ENCODE measurements around the gene PKIG.
"Not testable (repeated sequence)": the region's sequence is repeated elsewhere in the genome, so short reads cannot be mapped to it uniquely, and the experiment has no call there.

PKIG gene

GRCh38 chr20:44572551-44573500 lies 9.6 kb upstream of the PKIG start:
- DNase-seq = no peak

- DNase-seq = no peak
These were observed 8.9 kb upstream of the PKIG start for GRCh38 chr20:44573501-44573869.

GRCh38 chr20:44574372-44574771 lies 8.0 kb upstream of the PKIG start:
- no peak for DNase-seq

GRCh38 chr20:44576297-44576696 lies 6.1 kb upstream of the PKIG start:
- DNase-seq = no peak

GRCh38 chr20:44579313-44580081 lies 2.9 kb upstream of the PKIG start:
- no peak for DNase-seq

- no peak for DNase-seq
These were observed 1.7 kb upstream of the PKIG start for GRCh38 chr20:44580581-44581268.

GRCh38 chr20:44581515-44581914 lies 864 bp upstream of the PKIG start:
- DNase-seq = no peak

GRCh38 chr20:44583157-44583556 lies 778 bp downstream of the PKIG start:
- no peak for DNase-seq

- no peak for DNase-seq
These were observed 1.8 kb downstream of the PKIG start for GRCh38 chr20:44584162-44584561.

GRCh38 chr20:44585057-44585963 lies 2.9 kb downstream of the PKIG start:
- no peak for DNase-seq

- peak; percentile 36 for DNase-seq
These were observed 4.0 kb downstream of the PKIG start for GRCh38 chr20:44586289-44586911.

GRCh38 chr20:44587035-44587980 lies 4.9 kb downstream of the PKIG start:
- DNase-seq = no peak

GRCh38 chr20:44588321-44588720 lies 5.9 kb downstream of the PKIG start:
- not testable (repeated sequence) for DNase-seq

- no peak for DNase-seq
These were observed 7.2 kb downstream of the PKIG start for GRCh38 chr20:44589537-44589936.

GRCh38 chr20:44590980-44591778 lies 8.8 kb downstream of the PKIG start:
- DNase-seq = no peak

- no peak for DNase-seq
These were observed 10.0 kb downstream of the PKIG start for GRCh38 chr20:44592366-44592765.

- DNase-seq = no peak
These were observed 11.4 kb downstream of the PKIG start for GRCh38 chr20:44593751-44594150.

- DNase-seq = no peak
These were observed 12.4 kb downstream of the PKIG start for GRCh38 chr20:44594730-44595129.

- DNase-seq = no peak
These were observed 13.6 kb downstream of the PKIG start for GRCh38 chr20:44596010-44596409.

- DNase-seq = no peak
These were observed 14.5 kb downstream of the PKIG start for GRCh38 chr20:44596876-44597275.
